Measurements from ENCODE around the gene LGALS8.
A peak's percentile ranks its signal among the peaks of the same experiment; 100 is the strongest.
"Not testable (repeated sequence)": the region's sequence is repeated elsewhere in the genome, so short reads cannot be mapped to it uniquely, and the experiment has no call there.

Gene LGALS8

DNA sequence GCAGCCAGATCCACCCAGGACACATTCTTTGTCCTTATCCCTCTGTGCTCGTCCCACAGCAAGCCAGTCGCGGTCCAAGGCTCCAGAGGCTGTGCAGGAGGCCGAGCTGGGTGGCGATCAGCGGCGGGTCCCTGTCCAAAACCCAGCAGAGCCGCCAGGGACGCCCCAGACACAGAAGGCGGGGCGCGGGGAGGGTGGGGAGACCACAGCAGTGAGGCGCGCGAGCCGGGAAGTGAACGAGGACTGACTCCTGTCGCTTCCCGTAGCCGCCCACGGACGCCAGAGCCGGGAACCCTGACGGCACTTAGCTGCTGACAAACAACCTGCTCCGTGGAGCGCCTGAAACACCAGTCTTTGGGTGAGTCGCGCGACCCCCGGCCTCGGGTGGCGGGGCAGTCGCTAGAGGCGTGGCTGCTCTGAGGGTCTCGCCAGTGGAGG lies at the start of gene LGALS8:
TSS of gene LGALS8 (plus strand) at position 279 of the 438 bp plus-strand sequence. CDS start 2,089 bp downstream, outside the sequence.
- H3K4me3 ChIP-seq (ENCODE audit: control insufficient read depth, low read depth, low read length) = peak within 1 kb of the TSS; percentile 92
- TF ChIP-seq, protein P1, sequence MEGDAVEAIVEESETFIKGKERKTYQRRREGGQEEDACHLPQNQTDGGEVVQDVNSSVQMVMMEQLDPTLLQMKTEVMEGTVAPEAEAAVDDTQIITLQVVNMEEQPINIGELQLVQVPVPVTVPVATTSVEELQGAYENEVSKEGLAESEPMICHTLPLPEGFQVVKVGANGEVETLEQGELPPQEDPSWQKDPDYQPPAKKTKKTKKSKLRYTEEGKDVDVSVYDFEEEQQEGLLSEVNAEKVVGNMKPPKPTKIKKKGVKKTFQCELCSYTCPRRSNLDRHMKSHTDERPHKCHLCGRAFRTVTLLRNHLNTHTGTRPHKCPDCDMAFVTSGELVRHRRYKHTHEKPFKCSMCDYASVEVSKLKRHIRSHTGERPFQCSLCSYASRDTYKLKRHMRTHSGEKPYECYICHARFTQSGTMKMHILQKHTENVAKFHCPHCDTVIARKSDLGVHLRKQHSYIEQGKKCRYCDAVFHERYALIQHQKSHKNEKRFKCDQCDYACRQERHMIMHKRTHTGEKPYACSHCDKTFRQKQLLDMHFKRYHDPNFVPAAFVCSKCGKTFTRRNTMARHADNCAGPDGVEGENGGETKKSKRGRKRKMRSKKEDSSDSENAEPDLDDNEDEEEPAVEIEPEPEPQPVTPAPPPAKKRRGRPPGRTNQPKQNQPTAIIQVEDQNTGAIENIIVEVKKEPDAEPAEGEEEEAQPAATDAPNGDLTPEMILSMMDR (IDR thresholded peaks at IDR 0.05; ENCODE audit: control insufficient read depth, insufficient read depth, low read depth, low read length, missing control alignments) = no peak
- DNase-seq (ENCODE audit: low read depth) = peak; percentile 39

DNA sequence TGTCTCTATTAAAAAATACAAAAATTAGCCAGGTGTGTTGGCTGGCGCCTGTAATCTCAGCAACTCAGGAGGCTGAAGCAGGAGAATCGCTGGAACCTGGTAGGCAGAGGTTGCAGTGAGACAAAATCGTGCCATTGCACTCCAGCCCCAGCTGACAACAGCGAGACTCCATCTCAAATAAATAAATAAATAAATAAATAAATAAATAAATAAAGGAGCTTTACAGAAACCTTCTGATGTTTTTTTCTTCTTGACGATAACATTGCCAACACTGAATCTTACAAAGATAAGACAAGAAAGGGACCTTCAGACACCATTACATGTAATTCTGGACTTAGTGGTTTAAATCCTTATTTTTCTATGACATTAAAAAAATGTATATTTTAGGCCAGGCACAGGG lies 47.8 kb upstream of the LGALS8 start:
- no peak for DNase-seq (ENCODE audit: low read depth)
- TF ChIP-seq, protein P1 (IDR thresholded peaks at IDR 0.05; ENCODE audit: control insufficient read depth, insufficient read depth, low read depth, low read length, missing control alignments) = no peak

DNA sequence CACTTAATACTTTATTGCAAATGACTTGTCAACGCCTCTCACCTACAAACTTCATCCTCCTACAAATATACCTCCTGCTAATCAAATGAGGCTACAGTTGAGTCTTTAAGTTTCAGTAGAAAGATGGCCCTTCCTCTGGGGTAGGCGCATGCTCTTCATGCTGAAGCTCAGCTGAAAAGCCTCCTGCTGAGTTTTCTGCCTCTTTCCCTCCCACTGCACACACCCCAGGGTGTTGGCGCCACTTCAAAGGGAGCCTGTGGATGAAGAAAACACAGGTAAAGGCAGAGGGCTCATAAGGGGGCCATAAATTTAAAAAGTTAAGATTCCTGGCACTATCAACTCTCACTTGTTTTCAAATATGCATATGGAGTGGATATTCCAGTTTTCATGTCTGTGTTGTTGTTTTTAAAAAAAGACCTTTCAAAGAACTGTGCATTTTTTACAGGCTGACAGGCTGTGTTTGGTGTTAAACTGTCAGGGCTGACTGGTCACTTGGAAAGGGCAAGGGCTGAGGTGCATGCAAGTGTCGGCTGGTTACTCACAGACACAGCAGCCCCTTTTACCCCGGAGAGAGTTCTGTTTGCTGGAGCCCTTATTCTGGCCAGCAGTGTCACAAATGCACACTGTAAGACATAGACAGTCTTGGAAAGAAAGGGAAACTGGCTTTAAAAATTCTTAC lies 42.9 kb upstream of the LGALS8 start:
- no peak for DNase-seq (ENCODE audit: low read depth)
- H3K4me3 ChIP-seq (ENCODE audit: control insufficient read depth, low read depth, low read length) = no peak overlapping the region
- TF ChIP-seq, protein P1 (IDR thresholded peaks at IDR 0.05; ENCODE audit: control insufficient read depth, insufficient read depth, low read depth, low read length, missing control alignments) = no peak

More for the DNA sequence above, 47.8 kb upstream of the LGALS8 start:
- H3K4me3 ChIP-seq (ENCODE audit: control insufficient read depth, low read depth, low read length) = no peak overlapping the region

DNA sequence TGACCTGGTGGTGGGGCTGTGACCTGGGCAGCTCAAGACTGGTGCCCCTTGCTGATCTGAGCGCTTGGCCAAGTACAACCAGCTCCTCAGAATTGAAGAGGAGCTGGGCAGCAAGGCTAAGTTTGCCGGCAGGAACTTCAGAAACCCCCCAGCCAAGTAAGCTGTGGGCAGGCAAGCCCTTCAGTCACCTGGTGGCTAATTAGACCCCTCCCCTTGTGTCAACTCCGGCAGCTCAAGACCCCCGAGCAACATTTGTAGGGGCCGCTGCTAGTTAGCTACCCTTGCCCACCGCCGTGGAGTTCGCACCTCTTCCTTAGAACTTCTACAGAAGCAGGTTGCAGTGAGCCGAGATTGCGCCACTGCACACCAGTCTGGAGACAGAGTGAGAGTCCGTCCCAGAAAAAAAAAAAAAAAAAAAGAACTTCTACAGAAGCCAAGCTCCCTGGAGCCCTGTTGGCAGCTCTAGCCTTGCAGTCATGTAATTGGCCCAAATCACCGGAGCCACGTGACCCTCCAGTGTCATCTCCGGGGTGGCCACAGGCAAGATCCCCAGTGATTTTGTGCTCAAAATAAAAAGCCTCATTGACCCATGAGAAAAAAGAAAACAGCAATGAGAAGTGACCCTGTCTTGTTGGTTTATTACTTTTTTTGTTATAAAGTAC lies 39.3 kb upstream of the LGALS8 start:
- TF ChIP-seq, protein P1 (IDR thresholded peaks at IDR 0.05; ENCODE audit: control insufficient read depth, insufficient read depth, low read depth, low read length, missing control alignments) = no peak
- no peak for DNase-seq (ENCODE audit: low read depth)

DNA sequence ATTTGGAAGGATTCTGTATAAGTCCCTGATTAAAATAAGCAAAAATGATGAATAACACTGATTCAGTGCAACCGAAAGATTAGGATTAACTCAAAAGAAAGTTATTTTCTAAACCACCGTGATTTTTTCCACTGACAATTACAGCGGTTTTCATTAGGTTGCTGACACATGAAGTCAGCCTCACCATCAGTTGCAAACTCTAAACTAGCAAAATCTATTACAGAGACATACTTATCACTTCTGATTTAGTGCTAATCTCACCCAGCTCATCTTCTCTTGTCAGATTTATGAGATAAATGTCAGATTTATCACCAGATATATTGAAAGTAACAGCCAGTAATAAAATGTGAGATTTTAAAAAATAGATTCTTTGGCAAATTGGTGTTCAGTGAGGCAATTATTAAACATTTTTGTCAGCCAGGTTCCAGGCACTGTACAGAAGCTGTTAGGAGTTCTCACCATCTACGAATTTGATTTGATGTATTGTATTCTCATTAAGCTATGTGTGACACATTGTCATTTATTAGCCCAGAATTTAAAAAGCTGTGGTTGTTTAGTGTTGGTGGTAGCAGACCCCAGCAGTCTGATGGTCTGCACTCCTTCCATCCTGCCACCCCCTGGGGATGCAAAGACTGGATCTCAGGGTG lies 37.3 kb upstream of the LGALS8 start:
- TF ChIP-seq, protein P1 (IDR thresholded peaks at IDR 0.05; ENCODE audit: control insufficient read depth, insufficient read depth, low read depth, low read length, missing control alignments) = no peak
- H3K4me3 ChIP-seq (ENCODE audit: control insufficient read depth, low read depth, low read length) = no peak overlapping the region
- no peak for DNase-seq (ENCODE audit: low read depth)

More for the DNA sequence above, 39.3 kb upstream of the LGALS8 start:
- H3K4me3 ChIP-seq (ENCODE audit: control insufficient read depth, low read depth, low read length) = no peak overlapping the region

DNA sequence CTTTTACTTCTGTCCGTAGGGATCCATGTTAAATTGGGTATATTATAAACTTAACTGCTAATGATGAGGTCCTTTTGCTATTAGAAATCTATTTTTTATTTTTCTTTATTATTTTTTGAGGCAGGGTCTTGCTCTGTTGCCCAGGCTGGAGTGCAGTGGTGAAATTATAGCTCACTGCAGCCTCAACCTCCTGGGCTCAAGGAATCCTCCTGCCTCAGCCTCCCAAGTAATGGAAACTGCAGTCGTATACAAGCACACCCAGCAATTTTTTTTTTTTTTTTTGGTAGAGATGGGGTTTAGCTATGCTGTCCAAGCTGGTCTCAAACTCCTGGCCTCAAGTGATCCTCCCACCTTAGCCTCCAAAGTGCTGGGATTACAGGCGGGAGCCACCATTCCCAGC lies 34.6 kb upstream of the LGALS8 start:
- not testable (repeated sequence) for DNase-seq (ENCODE audit: low read depth); H3K4me3 ChIP-seq (ENCODE audit: control insufficient read depth, low read depth, low read length)

Measured in AG09309 (cell line).